GM18858 (cell line): ENCODE results near the gene MPHOSPH6.
"Not testable (repeated sequence)": the region's sequence is repeated elsewhere in the genome, so short reads cannot be mapped to it uniquely, and the experiment has no call there.

ENCODE experiments used
- ATAC-seq: cut with Tn5 transposase; IDR thresholded peaks from one replicate; pipeline ENCODE4 v1.9.1; 2021; ENCODE audit not compliant: unreplicated experiment

Gene MPHOSPH6

GRCh38 chr16:82176204-82176603, 6.2 kb upstream of the MPHOSPH6 start:
- no peak for ATAC-seq

- no peak for ATAC-seq
Observed at GRCh38 chr16:82175627-82176026, 5.6 kb upstream of the MPHOSPH6 start.

- ATAC-seq, result no peak
Observed at GRCh38 chr16:82167670-82168069, 2.4 kb downstream of the MPHOSPH6 start.

- no peak for ATAC-seq
Observed at GRCh38 chr16:82160226-82160625, 9.8 kb downstream of the MPHOSPH6 start.

- no peak for ATAC-seq
Observed at GRCh38 chr16:82157836-82158235, 12.2 kb downstream of the MPHOSPH6 start.

- no peak for ATAC-seq
Observed at GRCh38 chr16:82157534-82157812, 12.6 kb downstream of the MPHOSPH6 start.

- no peak for ATAC-seq
Observed at GRCh38 chr16:82156761-82157533, 13.1 kb downstream of the MPHOSPH6 start.

GRCh38 chr16:82152641-82153112, 17.3 kb downstream of the MPHOSPH6 start:
- ATAC-seq, result no peak

- ATAC-seq, result no peak
Observed at GRCh38 chr16:82152196-82152595, 17.8 kb downstream of the MPHOSPH6 start.

- ATAC-seq, result no peak
Observed at GRCh38 chr16:82150549-82150948, 19.5 kb downstream of the MPHOSPH6 start.

GRCh38 chr16:82149536-82149935, 20.5 kb downstream of the MPHOSPH6 start:
- ATAC-seq, result no peak

GRCh38 chr16:82147546-82147945, 22.5 kb downstream of the MPHOSPH6 start:
- ATAC-seq, result no peak

GRCh38 chr16:82146957-82147356, 23.1 kb downstream of the MPHOSPH6 start:
- ATAC-seq, result no peak

GRCh38 chr16:82146556-82146955, 23.5 kb downstream of the MPHOSPH6 start:
- no peak for ATAC-seq

- not testable (repeated sequence) for ATAC-seq
Observed at GRCh38 chr16:82139286-82139571, 30.8 kb downstream of the MPHOSPH6 start.

GRCh38 chr16:82138478-82139285, 31.3 kb downstream of the MPHOSPH6 start:
- ATAC-seq, result no peak

GRCh38 chr16:82137822-82138167, 32.2 kb downstream of the MPHOSPH6 start:
- no peak for ATAC-seq

GRCh38 chr16:82136956-82137821, 32.8 kb downstream of the MPHOSPH6 start:
- no peak for ATAC-seq

GRCh38 chr16:82135844-82136243, 34.2 kb downstream of the MPHOSPH6 start:
- no peak for ATAC-seq

GRCh38 chr16:82134846-82135245, 35.2 kb downstream of the MPHOSPH6 start:
- ATAC-seq, result no peak

GRCh38 chr16:82133798-82134197, 36.2 kb downstream of the MPHOSPH6 start:
- no peak for ATAC-seq

GRCh38 chr16:82129881-82130280, 40.1 kb downstream of the MPHOSPH6 start:
- ATAC-seq, result no peak
